Activated CD4-positive, alpha-beta T cell treated with anti-CD3 and anti-CD28 coated beads for 36 hours (primary cell): ENCODE measurements around the gene RABGAP1. TPM values are rescaled to one million over a fixed set of nuclear protein-coding genes. Genes with fewer than 3 reads are reported as not detected.
A peak's percentile ranks its signal among the peaks of the same experiment; 100 is the strongest.

ENCODE experiments used
- ATAC-seq: fragments of 200-7000 bp; cut with Tn5 transposase; one replicate; pipeline ENCODE4 v1.10.0; 2021; ENCODE audit warnings: mild to moderate bottlenecking, moderate library complexity
- CTCF ChIA-PET: fragments of 350-600 bp; sonication (Branson Sonifier 250); formaldehyde crosslinking; loops from one replicate; lab custom pipeline; 2021; ENCODE audit warnings: antibody characterized with exemption; lab: Charles Lee
- POLR2A ChIA-PET: fragments of 350-600 bp; sonication (Branson Sonifier 250); formaldehyde crosslinking; loops from one replicate; lab custom pipeline; 2021; ENCODE audit warnings: antibody characterized with exemption, inconsistent platforms; lab: Charles Lee
- DNase-seq: peaks from one replicate; pipeline ENCODE4 v3.0.0-alpha.2; 2020
- H3K27ac Mint-ChIP-seq: one replicate; pipeline ENCODE4 v1.8.0; 2021; ENCODE audit warnings: mixed read lengths
- H3K27me3 Mint-ChIP-seq: one replicate; pipeline ENCODE4 v1.8.0; 2021; ENCODE audit warnings: mixed read lengths
- H3K36me3 Mint-ChIP-seq: one replicate; pipeline ENCODE4 v1.8.0; 2021; ENCODE audit warnings: low read depth, mixed read lengths
- H3K4me1 Mint-ChIP-seq: one replicate; pipeline ENCODE4 v1.8.0; 2021; ENCODE audit warnings: mixed read lengths
- H3K4me3 Mint-ChIP-seq: one replicate; pipeline ENCODE4 v1.8.0; 2021; ENCODE audit warnings: mild to moderate bottlenecking, moderate library complexity, mixed read lengths
- H3K9me3 Mint-ChIP-seq: one replicate; pipeline ENCODE4 v1.8.0; 2021; ENCODE audit warnings: low read depth, mixed read lengths
- intact Hi-C, 2 experiments: fragments of 100-400 bp; cut with DNase I in 1 of 2; cut with micrococcal nuclease in 1 of 2; formaldehyde crosslinking; loops; one replicate each; pipeline versions ENCODE4 v1.14.2 to v1.15.1; 2022 to 2024; cut with DNase I, micrococcal nuclease
- total RNA-seq, 2 experiments: library from RNA; stranded (reverse); gene quantifications; one replicate each; pipeline ENCODE4 v1.2.3, GENCODE V29; 2021

The RABGAP1 gene
- total RNA-seq, 2 experiments from 2014 or later, result 24.3 to 27.2 TPM

- Mint-ChIP-seq H3K27me3 (no peaks in the 10 kb centered on the region), H3K27ac (no peak overlapping the region), H3K4me3 (no peak overlapping the region), H3K4me1 (peaks cover 17% of the 10 kb centered on the region), H3K9me3 (no peaks in the 10 kb centered on the region), H3K36me3 (peaks cover under 1% of the 10 kb centered on the region)
- no peak for ATAC-seq
- ChIA-PET POLR2A (no interaction called here), CTCF (interaction anchor here (0.6 to 1.2 kb wide), 4 partner anchors 8 to 116 kb away, joined by 3 to 4 read pairs (median 3); no protein-coding TSS in a partner anchor)
- intact Hi-C loops, result loop anchor here in 1 of 2 experiments (10.0 kb wide), 1 partner anchor 115 kb away; no protein-coding TSS in a partner anchor
- no peak for DNase-seq
Observed at GRCh38 chr9:123109540-123110279, 168.9 kb downstream of the RABGAP1 start.

- H3K27ac Mint-ChIP-seq, result no peak overlapping the region
- ATAC-seq (peak; percentile 30), DNase-seq (no peak)
- intact Hi-C loops, result no loop called here
- H3K4me3 Mint-ChIP-seq, result no peak overlapping the region
- ChIA-PET CTCF (interaction anchor here (1.8 kb wide), 1 partner anchor 237 kb away, joined by 4 read pairs; no protein-coding TSS in a partner anchor), POLR2A (no interaction called here)
- H3K9me3 Mint-ChIP-seq, result no peaks in the 10 kb centered on the region
- peaks cover 2% of the 10 kb centered on the region for H3K36me3 Mint-ChIP-seq
- H3K4me1 Mint-ChIP-seq, result peaks cover 17% of the 10 kb centered on the region
- no peaks in the 10 kb centered on the region for H3K27me3 Mint-ChIP-seq
Observed at GRCh38 chr9:123111427-123112014, 170.7 kb downstream of the RABGAP1 start.

- no peaks in the 10 kb centered on the region for H3K9me3 Mint-ChIP-seq
- DNase-seq (peak; percentile 43), ATAC-seq (peak; percentile 78)
- no peaks in the 10 kb centered on the region for H3K27me3 Mint-ChIP-seq
- ChIA-PET CTCF (interaction anchor here (1.8 kb wide), 1 partner anchor 236 kb away, joined by 4 read pairs; no protein-coding TSS in a partner anchor), POLR2A (no interaction called here)
- H3K4me1 Mint-ChIP-seq, result peaks cover 17% of the 10 kb centered on the region
- H3K27ac Mint-ChIP-seq, result no peak overlapping the region
- H3K36me3 Mint-ChIP-seq, result peaks cover 2% of the 10 kb centered on the region
- no peak overlapping the region for H3K4me3 Mint-ChIP-seq
- intact Hi-C loops, result no loop called here
Observed at GRCh38 chr9:123112015-123112975, 171.5 kb downstream of the RABGAP1 start.

- Mint-ChIP-seq H3K4me1 (peaks cover 17% of the 10 kb centered on the region), H3K4me3 (no peak overlapping the region), H3K27me3 (no peaks in the 10 kb centered on the region), H3K36me3 (peaks cover 2% of the 10 kb centered on the region), H3K9me3 (no peaks in the 10 kb centered on the region), H3K27ac (no peak overlapping the region)
- POLR2A ChIA-PET, result no interaction called here
- intact Hi-C loops, result no loop called here
- CTCF ChIA-PET, result no interaction called here
- ATAC-seq (no peak), DNase-seq (no peak)
Observed at GRCh38 chr9:123113185-123113584, 172.4 kb downstream of the RABGAP1 start.

- Mint-ChIP-seq H3K4me1 (peaks cover 17% of the 10 kb centered on the region), H3K27me3 (no peaks in the 10 kb centered on the region), H3K36me3 (peaks cover 2% of the 10 kb centered on the region), H3K27ac (no peak overlapping the region), H3K9me3 (no peaks in the 10 kb centered on the region), H3K4me3 (no peak overlapping the region)
- CTCF ChIA-PET, result interaction anchor here (0.7 to 1.5 kb wide), 2 partner anchors 110 to 234 kb away, joined by 3 to 6 read pairs; no protein-coding TSS in a partner anchor
- no peak for DNase-seq
- ATAC-seq, result no peak
- POLR2A ChIA-PET, result no interaction called here
- intact Hi-C loops, result no loop called here
Observed at GRCh38 chr9:123115146-123115913, 174.5 kb downstream of the RABGAP1 start.

- H3K27me3 Mint-ChIP-seq, result no peaks in the 10 kb centered on the region
- no peak overlapping the region for H3K27ac Mint-ChIP-seq
- H3K36me3 Mint-ChIP-seq, result peaks cover 2% of the 10 kb centered on the region
- DNase-seq, result no peak
- CTCF ChIA-PET, result interaction anchor here (0.7 to 1.5 kb wide), 2 partner anchors 109 to 233 kb away, joined by 3 to 6 read pairs; no protein-coding TSS in a partner anchor
- H3K4me1 Mint-ChIP-seq, result peaks cover 18% of the 10 kb centered on the region
- H3K9me3 Mint-ChIP-seq, result no peaks in the 10 kb centered on the region
- intact Hi-C loops, result no loop called here
- POLR2A ChIA-PET, result no interaction called here
- H3K4me3 Mint-ChIP-seq, result no peak overlapping the region
- ATAC-seq, result no peak
Observed at GRCh38 chr9:123116036-123116435, 175.2 kb downstream of the RABGAP1 start.

- Mint-ChIP-seq H3K36me3 (peaks cover 6% of the 10 kb centered on the region), H3K4me3 (no peak overlapping the region), H3K27me3 (no peaks in the 10 kb centered on the region), H3K4me1 (peaks cover 6% of the 10 kb centered on the region), H3K9me3 (no peaks in the 10 kb centered on the region), H3K27ac (no peak overlapping the region)
- ChIA-PET CTCF (interaction anchor here (1.7 kb wide), 1 partner anchor 230 kb away, joined by 4 read pairs; no protein-coding TSS in a partner anchor), POLR2A (interaction anchor here (0.5 kb wide), 1 partner anchor 33 kb away, joined by 3 read pairs; no protein-coding TSS in a partner anchor)
- intact Hi-C loops, result no loop called here
- DNase-seq, result no peak
- no peak for ATAC-seq
Observed at GRCh38 chr9:123119566-123119965, 178.7 kb downstream of the RABGAP1 start.

GRCh38 chr9:123120131-123120530 lies 179.3 kb downstream of the RABGAP1 start:
- POLR2A ChIA-PET, result interaction anchor here (0.5 kb wide), 1 partner anchor 33 kb away, joined by 3 read pairs; no protein-coding TSS in a partner anchor
- Mint-ChIP-seq H3K4me1 (peaks cover 6% of the 10 kb centered on the region), H3K36me3 (peaks cover 4% of the 10 kb centered on the region), H3K27me3 (no peaks in the 10 kb centered on the region), H3K4me3 (no peak overlapping the region), H3K27ac (no peak overlapping the region), H3K9me3 (no peaks in the 10 kb centered on the region)
- no peak for DNase-seq
- peak; percentile 53 for ATAC-seq
- CTCF ChIA-PET, result interaction anchor here (1.7 kb wide), 1 partner anchor 229 kb away, joined by 4 read pairs; no protein-coding TSS in a partner anchor
- intact Hi-C loops, result no loop called here

GRCh38 chr9:123120953-123121352 lies 180.1 kb downstream of the RABGAP1 start:
- ChIA-PET POLR2A (no interaction called here), CTCF (interaction anchor here (0.6 to 1.3 kb wide), 3 partner anchors 9 to 45 kb away, joined by 3 to 4 read pairs (median 4); no protein-coding TSS in a partner anchor)
- no peak for DNase-seq
- Mint-ChIP-seq H3K27me3 (no peaks in the 10 kb centered on the region), H3K36me3 (peaks cover 4% of the 10 kb centered on the region), H3K4me3 (no peak overlapping the region), H3K27ac (no peak overlapping the region), H3K4me1 (peaks cover 6% of the 10 kb centered on the region), H3K9me3 (no peaks in the 10 kb centered on the region)
- ATAC-seq, result peak; percentile 63
- intact Hi-C loops, result no loop called here

GRCh38 chr9:123121457-123121856 lies 180.6 kb downstream of the RABGAP1 start:
- H3K4me1 Mint-ChIP-seq, result peaks cover 6% of the 10 kb centered on the region
- H3K4me3 Mint-ChIP-seq, result no peak overlapping the region
- H3K27ac Mint-ChIP-seq, result no peak overlapping the region
- CTCF ChIA-PET, result interaction anchor here (0.6 to 1.3 kb wide), 4 partner anchors 9 to 264 kb away, joined by 3 to 4 read pairs (median 4); no protein-coding TSS in a partner anchor
- peaks cover 4% of the 10 kb centered on the region for H3K36me3 Mint-ChIP-seq
- DNase-seq (no peak), ATAC-seq (no peak)
- no peaks in the 10 kb centered on the region for H3K9me3 Mint-ChIP-seq
- intact Hi-C loops, result no loop called here
- POLR2A ChIA-PET, result no interaction called here
- H3K27me3 Mint-ChIP-seq, result no peaks in the 10 kb centered on the region
